PC-9 (cell line): ENCODE data around the gene DAPK1. TPM values are rescaled to one million over a fixed set of nuclear protein-coding genes. Genes with fewer than 3 reads are reported as not detected.

Experiments
- BruUV-seq: library from RNA; stranded (reverse); fragments of 400-500 nt; replicated peaks from 2 replicates; lab custom pipeline; 2021; lab: Mats Ljungman, UMichigan
- CTCF ChIA-PET: fragments of 300-600 bp; sonication (Branson Sonifier 250); formaldehyde crosslinking; loops from one replicate; lab custom pipeline; 2022; ENCODE audit warnings: antibody characterized with exemption; lab: Charles Lee
- POLR2A ChIA-PET: fragments of 300-600 bp; sonication (Branson Sonifier 250); formaldehyde crosslinking; loops from one replicate; lab custom pipeline; 2022; ENCODE audit warnings: antibody characterized with exemption; ENCODE audit not compliant: unreplicated experiment; lab: Charles Lee
- DNase-seq, 2 experiments: peaks; one replicate each; pipeline versions ENCODE4 v3.0.0 to v3.0.0-alpha.2; 2015 to 2022; ENCODE audit warnings: mixed read lengths in 1 of 2
- H2AFZ ChIP-seq: fragments of 200-600 bp; sonication (generic); 2 replicates; pipeline ENCODE4 v1.8.1; 2017; ENCODE audit warnings: antibody characterized with exemption
- H3F3A ChIP-seq: fragments of 200-600 bp; sonication (generic); 2 replicates; pipeline ENCODE4 v1.8.1; 2017; ENCODE audit warnings: antibody characterized with exemption, mild to moderate bottlenecking, low read depth; ENCODE audit not compliant: insufficient read depth
- H3K27ac ChIP-seq: fragments of 200-600 bp; sonication (generic); 2 replicates; pipeline ENCODE4 v1.6.1; 2016; ENCODE audit warnings: mixed run types
- H3K27me3 ChIP-seq: fragments of 200-600 bp; sonication (generic); 2 replicates; pipeline ENCODE4 v1.6.1; 2016; ENCODE audit warnings: low read depth, mixed run types; ENCODE audit not compliant: insufficient read depth
- H3K36me3 ChIP-seq: fragments of 200-600 bp; sonication (generic); 2 replicates; pipeline ENCODE4 v1.6.1; 2016; ENCODE audit warnings: low read depth, mixed run types
- H3K4me1 ChIP-seq: fragments of 200-600 bp; sonication (generic); replicated peaks from 2 replicates; pipeline ENCODE4 v1.6.1; 2016; ENCODE audit warnings: mixed run types; ENCODE audit not compliant: insufficient read depth
- H3K4me2 ChIP-seq: fragments of 200-600 bp; sonication (generic); 2 replicates; pipeline ENCODE4 v1.6.1; 2017; ENCODE audit warnings: mixed run types
- H3K4me3 ChIP-seq: fragments of 200-600 bp; sonication (generic); 2 replicates; pipeline ENCODE4 v1.6.1; 2016; ENCODE audit warnings: mixed run types
- H3K79me2 ChIP-seq: fragments of 200-600 bp; sonication (generic); 2 replicates; pipeline ENCODE4 v1.6.1; 2017; ENCODE audit warnings: low read depth, mixed run types
- H3K9me2 ChIP-seq: fragments of 200-600 bp; sonication (generic); 2 replicates; pipeline ENCODE4 v1.8.1; 2017; ENCODE audit warnings: mild to moderate bottlenecking; ENCODE audit not compliant: insufficient read depth
- H3K9me3 ChIP-seq: fragments of 200-600 bp; sonication (generic); 2 replicates; pipeline ENCODE4 v1.8.1; 2016; ENCODE audit warnings: low read depth; ENCODE audit not compliant: insufficient read depth
- H4K20me1 ChIP-seq: fragments of 200-600 bp; sonication (generic); 2 replicates; pipeline ENCODE4 v1.8.1; 2017; ENCODE audit not compliant: insufficient read depth
- CTCF ChIP-seq: fragments of 200-600 bp; sonication (generic); conservative IDR thresholded peaks from 2 replicates; pipeline ENCODE4 v1.6.1; 2017; ENCODE audit warnings: mixed run types, antibody characterized with exemption, mild to moderate bottlenecking, moderate library complexity
- EZH2 ChIP-seq: fragments of 200-600 bp; sonication (generic); IDR thresholded peaks from 2 replicates; pipeline ENCODE4 v1.8.0; 2017; ENCODE audit warnings: antibody characterized with exemption, low read depth
- intact Hi-C: fragments of 100-400 bp; cut with micrococcal nuclease; formaldehyde crosslinking; loops from one replicate; pipeline ENCODE4 v1.10.0; 2022; ENCODE audit not compliant: unreplicated experiment
- total RNA-seq: library from RNA; stranded (reverse); gene quantifications from 2 replicates; pipeline ENCODE4 v1.2.3, GENCODE V29; 2021

Gene DAPK1
- total RNA-seq, 1 experiment from 2014 or later = 100 TPM

GRCh38 chr9:87668222-87668621 is 170.6 kb downstream of the DAPK1 start:
- no peak overlapping the region for H3K4me2 ChIP-seq
- intact Hi-C loops = no loop called here
- H3K9me2 ChIP-seq = no peaks in the 10 kb centered on the region
- POLR2A ChIA-PET = no interaction called here
- H3K4me3 ChIP-seq = no peak overlapping the region
- no peaks in the 10 kb centered on the region for H3K4me1 ChIP-seq
- H3K36me3 ChIP-seq = peaks cover 27% of the 10 kb centered on the region
- no peaks in the 10 kb centered on the region for H3K79me2 ChIP-seq
- no peak for DNase-seq
- H3K27ac ChIP-seq = no peak overlapping the region
- no peaks in the 10 kb centered on the region for H4K20me1 ChIP-seq
- no peak for TF ChIP-seq CTCF
- TF ChIP-seq EZH2 = no peak
- CTCF ChIA-PET = no interaction called here
- no TSS peak for BruUV-seq
- H3K27me3 ChIP-seq = no peaks in the 10 kb centered on the region
- H3F3A ChIP-seq = no peaks in the 10 kb centered on the region
- H2AFZ ChIP-seq = no peak overlapping the region
- H3K9me3 ChIP-seq = peaks cover 15% of the 10 kb centered on the region

GRCh38 chr9:87668722-87669121 is 171.1 kb downstream of the DAPK1 start:
- no TSS peak for BruUV-seq
- POLR2A ChIA-PET = no interaction called here
- Histone ChIP-seq H3K9me2 (no peaks in the 10 kb centered on the region), H3K27me3 (no peaks in the 10 kb centered on the region), H3K9me3 (peaks cover 15% of the 10 kb centered on the region), H4K20me1 (no peaks in the 10 kb centered on the region), H3F3A (no peaks in the 10 kb centered on the region), H3K4me2 (no peak overlapping the region), H3K36me3 (peaks cover 27% of the 10 kb centered on the region), H3K4me3 (no peak overlapping the region), H3K27ac (no peak overlapping the region), H3K4me1 (no peaks in the 10 kb centered on the region), H3K79me2 (no peaks in the 10 kb centered on the region), H2AFZ (no peak overlapping the region)
- intact Hi-C loops = no loop called here
- DNase-seq = no peak
- TF ChIP-seq CTCF (no peak), EZH2 (no peak)
- CTCF ChIA-PET = no interaction called here

- Histone ChIP-seq H3K27ac (no peak overlapping the region), H3K4me2 (no peak overlapping the region), H3K36me3 (peaks cover 20% of the 10 kb centered on the region), H3K4me1 (no peaks in the 10 kb centered on the region), H3F3A (no peaks in the 10 kb centered on the region), H3K27me3 (no peaks in the 10 kb centered on the region), H2AFZ (no peak overlapping the region), H3K4me3 (no peak overlapping the region), H3K9me3 (peaks cover 11% of the 10 kb centered on the region), H3K79me2 (no peaks in the 10 kb centered on the region), H4K20me1 (no peaks in the 10 kb centered on the region), H3K9me2 (no peaks in the 10 kb centered on the region)
- ChIA-PET CTCF (interaction anchor here (0.6 to 0.7 kb wide), 2 partner anchors 97 to 722 kb away, joined by 3 to 12 read pairs; no protein-coding TSS in a partner anchor), POLR2A (interaction anchor here (0.7 kb wide), 1 partner anchor 120 kb away, joined by 5 read pairs; no protein-coding TSS in a partner anchor)
- no peak for DNase-seq
- TF ChIP-seq CTCF (no peak), EZH2 (no peak)
- no TSS peak for BruUV-seq
- intact Hi-C loops = no loop called here
These were observed 173.1 kb downstream of the DAPK1 start for GRCh38 chr9:87670572-87671264.
